ENCODE measurements around the gene BEX4. TPM values are rescaled to one million over a fixed set of nuclear protein-coding genes. Genes with fewer than 3 reads are reported as not detected.

Gene BEX4
- total and polyA plus RNA-seq, 2 of the 8 experiments (the other 6 are each of a cell fraction or from before 2014, with no cell fraction given), result 27.2 to 45.1 TPM

DNA sequence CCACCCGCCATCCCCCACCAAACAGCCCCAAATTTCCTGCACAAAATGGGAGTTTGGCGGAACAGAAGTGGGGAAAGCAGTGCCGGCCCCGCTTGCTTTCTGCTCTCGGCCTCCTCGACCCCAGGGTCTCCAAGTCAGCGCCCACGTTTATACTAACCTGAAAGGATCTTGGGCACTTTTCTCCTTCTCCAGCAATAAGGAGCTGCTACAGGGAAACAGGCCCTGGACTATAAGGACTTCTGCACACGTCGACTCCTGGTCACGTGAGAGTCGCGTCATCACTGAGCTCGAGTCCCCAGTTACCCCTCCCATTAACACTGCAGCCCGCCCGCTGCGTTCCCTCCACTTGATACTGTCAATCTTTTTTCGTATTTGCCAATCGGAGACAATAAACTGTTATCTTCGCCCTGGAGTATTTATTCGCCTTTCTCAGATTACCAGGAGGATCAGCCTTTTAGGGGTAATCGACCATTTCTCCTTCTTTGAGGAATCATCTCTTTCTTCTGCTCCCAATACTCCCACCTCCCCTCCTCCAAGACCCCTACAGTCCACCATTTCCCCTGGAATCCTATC, 40.1 kb downstream of the BEX4 start, which contains the start of gene TCEAL8 (continued):
- TF ChIP-seq, protein P1, sequence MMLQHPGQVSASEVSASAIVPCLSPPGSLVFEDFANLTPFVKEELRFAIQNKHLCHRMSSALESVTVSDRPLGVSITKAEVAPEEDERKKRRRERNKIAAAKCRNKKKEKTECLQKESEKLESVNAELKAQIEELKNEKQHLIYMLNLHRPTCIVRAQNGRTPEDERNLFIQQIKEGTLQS (IDR thresholded peaks at IDR 0.05; ENCODE audit: insufficient read depth, low read depth, low read length), result 0 out of 2 replicates have a peak, but pooled peaks have one; percentile 16
- TF ChIP-seq TBP (IDR thresholded peaks at IDR 0.05; ENCODE audit: low read depth, low read length) (peak; percentile 52; the same call in 1 of the 2 replicates), CREB1 (IDR thresholded peaks at IDR 0.05) (peak; percentile 90), CBX8 (IDR thresholded peaks at IDR 0.05; ENCODE audit: borderline replicate concordance, low read depth, low read length) (no peak), JUND (IDR thresholded peaks at IDR 0.05; ENCODE audit: low read length) (no peak), FOSL1 (IDR thresholded peaks at IDR 0.05; ENCODE audit: insufficient read depth, low read depth, low read length) (no peak), KDM4A (IDR thresholded peaks at IDR 0.05; ENCODE audit: low read depth, low read length, severe bottlenecking) (peak; percentile 30), BACH1 (IDR thresholded peaks at IDR 0.05; ENCODE audit: low read length) (no peak), EZH2 (IDR thresholded peaks at IDR 0.05; ENCODE audit: low read depth, low read length, severe bottlenecking) (no peak), NRF1 (IDR thresholded peaks at IDR 0.05; ENCODE audit: low read depth, low read length) (no peak), POLR2AphosphoS5 (IDR thresholded peaks at IDR 0.05; ENCODE audit: low read depth, low read length) (peak; percentile 78), MAFK (IDR thresholded peaks at IDR 0.05; ENCODE audit: low read depth, low read length) (no peak), KDM5A (IDR thresholded peaks at IDR 0.05; ENCODE audit: low read length) (no peak), SIRT6 (IDR thresholded peaks at IDR 0.05; ENCODE audit: low read length) (no peak), SAP30 (IDR thresholded peaks at IDR 0.05; ENCODE audit: insufficient read depth, insufficient replicate concordance, low read length) (no peak), PHF8 (conservative IDR thresholded peaks at IDR 0.05; ENCODE audit: low read depth, low read length) (peak; percentile 64)
- TF ChIP-seq, protein P2, sequence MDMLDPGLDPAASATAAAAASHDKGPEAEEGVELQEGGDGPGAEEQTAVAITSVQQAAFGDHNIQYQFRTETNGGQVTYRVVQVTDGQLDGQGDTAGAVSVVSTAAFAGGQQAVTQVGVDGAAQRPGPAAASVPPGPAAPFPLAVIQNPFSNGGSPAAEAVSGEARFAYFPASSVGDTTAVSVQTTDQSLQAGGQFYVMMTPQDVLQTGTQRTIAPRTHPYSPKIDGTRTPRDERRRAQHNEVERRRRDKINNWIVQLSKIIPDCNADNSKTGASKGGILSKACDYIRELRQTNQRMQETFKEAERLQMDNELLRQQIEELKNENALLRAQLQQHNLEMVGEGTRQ (IDR thresholded peaks at IDR 0.05; ENCODE audit: low read length), result peak; percentile 76
- TF ChIP-seq, protein P3, sequence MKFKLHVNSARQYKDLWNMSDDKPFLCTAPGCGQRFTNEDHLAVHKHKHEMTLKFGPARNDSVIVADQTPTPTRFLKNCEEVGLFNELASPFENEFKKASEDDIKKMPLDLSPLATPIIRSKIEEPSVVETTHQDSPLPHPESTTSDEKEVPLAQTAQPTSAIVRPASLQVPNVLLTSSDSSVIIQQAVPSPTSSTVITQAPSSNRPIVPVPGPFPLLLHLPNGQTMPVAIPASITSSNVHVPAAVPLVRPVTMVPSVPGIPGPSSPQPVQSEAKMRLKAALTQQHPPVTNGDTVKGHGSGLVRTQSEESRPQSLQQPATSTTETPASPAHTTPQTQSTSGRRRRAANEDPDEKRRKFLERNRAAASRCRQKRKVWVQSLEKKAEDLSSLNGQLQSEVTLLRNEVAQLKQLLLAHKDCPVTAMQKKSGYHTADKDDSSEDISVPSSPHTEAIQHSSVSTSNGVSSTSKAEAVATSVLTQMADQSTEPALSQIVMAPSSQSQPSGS (IDR thresholded peaks at IDR 0.05; ENCODE audit: low read length), result no peak

All from H1 (cell line).